Fibroblast of pulmonary artery (primary cell): ENCODE results near the gene NPHP3.

Source experiments
- DNase-seq: peaks from one replicate; pipeline ENCODE4 v3.0.0-alpha.2; 2010; ENCODE audit warnings: low read depth
- H3K4me3 ChIP-seq: replicated peaks from 2 replicates; pipeline ENCODE4 v1.5.1; 2011; ENCODE audit warnings: low read depth, mild to moderate bottlenecking, control low read depth, low read length, moderate library complexity
- CTCF ChIP-seq: IDR thresholded peaks from 2 replicates; pipeline ENCODE4 v1.5.1; 2011; ENCODE audit warnings: mild to moderate bottlenecking, control low read depth, low read length, inconsistent platforms; ENCODE audit errors: missing control alignments

Gene NPHP3

GRCh38 chr3:132662212-132662611, 60.0 kb downstream of the NPHP3 start:
- TF ChIP-seq CTCF, result no peak
- no peak overlapping the region for H3K4me3 ChIP-seq
- DNase-seq, result no peak

- no peak for TF ChIP-seq CTCF
- no peak for DNase-seq
- H3K4me3 ChIP-seq, result peak overlapping the region; percentile 75
Observed at GRCh38 chr3:132661101-132661500, 61.1 kb downstream of the NPHP3 start.

GRCh38 chr3:132660811-132661070, 61.5 kb downstream of the NPHP3 start:
- DNase-seq, result peak; percentile 13
- TF ChIP-seq CTCF, result no peak
- H3K4me3 ChIP-seq, result peak overlapping the region; percentile 75

- peak within 1 kb of the TSS; percentile 75 for H3K4me3 ChIP-seq
- DNase-seq, result peak; percentile 70
- TF ChIP-seq CTCF, result no peak
Observed at GRCh38 chr3:132660052-132660810, 62.0 kb downstream of the NPHP3 start, which contains the start of gene UBA5. Gene UBA5 (plus strand): TSS chr3:132660329. CDS start chr3:132660538, 209 bp downstream.

- H3K4me3 ChIP-seq, result peak within 1 kb of the TSS; percentile 75
- DNase-seq, result peak; percentile 67
- TF ChIP-seq CTCF, result peak; percentile 76
Observed at GRCh38 chr3:132659365-132660051, 62.7 kb downstream of the NPHP3 start, which contains the start of gene ACAD11. Gene ACAD11 (minus strand): TSS chr3:132659809. CDS start chr3:132659751, 58 bp downstream.

- H3K4me3 ChIP-seq, result peak overlapping the region; percentile 75
- TF ChIP-seq CTCF, result no peak
- DNase-seq, result no peak
Observed at GRCh38 chr3:132659000-132659364, 63.2 kb downstream of the NPHP3 start.
